Cardiac muscle cell (in vitro differentiated cells and primary cell): Measurements from ENCODE around the gene KCNQ2. TPM values are rescaled to one million over a fixed set of nuclear protein-coding genes. Genes with fewer than 3 reads are reported as not detected.

Experiments used
- DNase-seq, 2 donors: peaks; one replicate each; pipeline versions ENCODE4 v3.0.0 to v3.0.0-alpha.2; 2010 to 2017; ENCODE audit warnings: low read depth in 1 of 2, low spot score in 1 of 2
- H3K27ac ChIP-seq: fragments of 200-600 bp; sonication (generic); 2 replicates; pipeline ENCODE4 v1.5.1; 2016
- H3K27me3 ChIP-seq: fragments of 200-600 bp; sonication (generic); 2 replicates; pipeline ENCODE4 v1.6.0; 2016; ENCODE audit warnings: control low read depth
- H3K36me3 ChIP-seq: fragments of 200-600 bp; sonication (generic); 2 replicates; pipeline ENCODE4 v1.5.1; 2016; ENCODE audit warnings: control low read depth
- H3K4me1 ChIP-seq: fragments of 200-600 bp; sonication (generic); 2 replicates; pipeline ENCODE4 v1.8.1; 2017; ENCODE audit warnings: low read depth, mild to moderate bottlenecking, mixed run types
- H3K4me3 ChIP-seq: fragments of 200-600 bp; sonication (generic); 2 replicates; pipeline ENCODE4 v1.5.1; 2016; ENCODE audit warnings: mild to moderate bottlenecking
- H3K9me3 ChIP-seq: fragments of 200-600 bp; sonication (generic); 2 replicates; pipeline ENCODE4 v1.5.1; 2017; ENCODE audit warnings: low read depth, mild to moderate bottlenecking, control low read depth
- polyA plus RNA-seq: library from polyadenylated mRNA; unstranded; fragments of >200 nt; fragmentation: Nextera tagmentation; extraction: Ambion mirVana; gene quantifications from 2 replicates; pipeline ENCODE4 v1.2.1, GENCODE V29; 2016
- total RNA-seq: library from RNA; depleted of rRNA; stranded (reverse); fragments of >200 nt; gene quantifications from 2 replicates; pipeline ENCODE4 v1.2.3, GENCODE V29; 2016
- TF ChIP-seq, protein P1 (sequence below): IDR thresholded peaks from 2 replicates; pipeline ENCODE4 v1.5.1; 2012; ENCODE audit warnings: low read depth, mild to moderate bottlenecking, low read length

Gene KCNQ2
- total and polyA plus RNA-seq, 2 experiments from 2014 or later: 13.7 to 18.6 TPM

GRCh38 chr20:63421094-63421692 is 51.3 kb downstream of the KCNQ2 start:
- TF ChIP-seq, protein P1, sequence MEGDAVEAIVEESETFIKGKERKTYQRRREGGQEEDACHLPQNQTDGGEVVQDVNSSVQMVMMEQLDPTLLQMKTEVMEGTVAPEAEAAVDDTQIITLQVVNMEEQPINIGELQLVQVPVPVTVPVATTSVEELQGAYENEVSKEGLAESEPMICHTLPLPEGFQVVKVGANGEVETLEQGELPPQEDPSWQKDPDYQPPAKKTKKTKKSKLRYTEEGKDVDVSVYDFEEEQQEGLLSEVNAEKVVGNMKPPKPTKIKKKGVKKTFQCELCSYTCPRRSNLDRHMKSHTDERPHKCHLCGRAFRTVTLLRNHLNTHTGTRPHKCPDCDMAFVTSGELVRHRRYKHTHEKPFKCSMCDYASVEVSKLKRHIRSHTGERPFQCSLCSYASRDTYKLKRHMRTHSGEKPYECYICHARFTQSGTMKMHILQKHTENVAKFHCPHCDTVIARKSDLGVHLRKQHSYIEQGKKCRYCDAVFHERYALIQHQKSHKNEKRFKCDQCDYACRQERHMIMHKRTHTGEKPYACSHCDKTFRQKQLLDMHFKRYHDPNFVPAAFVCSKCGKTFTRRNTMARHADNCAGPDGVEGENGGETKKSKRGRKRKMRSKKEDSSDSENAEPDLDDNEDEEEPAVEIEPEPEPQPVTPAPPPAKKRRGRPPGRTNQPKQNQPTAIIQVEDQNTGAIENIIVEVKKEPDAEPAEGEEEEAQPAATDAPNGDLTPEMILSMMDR: no peak

GRCh38 chr20:63420359-63421093 is 51.9 kb downstream of the KCNQ2 start:
- no peak overlapping the region for H3K4me3 ChIP-seq
- H3K4me1 ChIP-seq: no peaks in the 10 kb centered on the region
- no peak overlapping the region for H3K27ac ChIP-seq
- no peaks in the 10 kb centered on the region for H3K36me3 ChIP-seq
- no peak for DNase-seq
- no peaks in the 10 kb centered on the region for H3K27me3 ChIP-seq
- TF ChIP-seq, protein P1: no peak
- H3K9me3 ChIP-seq: no peaks in the 10 kb centered on the region

More at GRCh38 chr20:63421094-63421692, 51.3 kb downstream of the KCNQ2 start:
- no peak overlapping the region for H3K4me3 ChIP-seq
- H3K27ac ChIP-seq: no peak overlapping the region
- no peaks in the 10 kb centered on the region for H3K27me3 ChIP-seq
- no peaks in the 10 kb centered on the region for H3K36me3 ChIP-seq
- H3K9me3 ChIP-seq: no peaks in the 10 kb centered on the region
- H3K4me1 ChIP-seq: no peaks in the 10 kb centered on the region
- no peak for DNase-seq

- no peaks in the 10 kb centered on the region for H3K9me3 ChIP-seq
- no peak overlapping the region for H3K4me3 ChIP-seq
- no peaks in the 10 kb centered on the region for H3K27me3 ChIP-seq
- DNase-seq: no peak
- no peak overlapping the region for H3K27ac ChIP-seq
- no peaks in the 10 kb centered on the region for H3K4me1 ChIP-seq
- no peaks in the 10 kb centered on the region for H3K36me3 ChIP-seq
- TF ChIP-seq, protein P1: no peak
Observed at GRCh38 chr20:63419299-63419698, 53.2 kb downstream of the KCNQ2 start.

GRCh38 chr20:63418617-63419016 is 53.8 kb downstream of the KCNQ2 start:
- DNase-seq: no peak
- no peak overlapping the region for H3K4me3 ChIP-seq
- no peaks in the 10 kb centered on the region for H3K4me1 ChIP-seq
- no peaks in the 10 kb centered on the region for H3K9me3 ChIP-seq
- H3K36me3 ChIP-seq: no peaks in the 10 kb centered on the region
- TF ChIP-seq, protein P1: no peak
- no peak overlapping the region for H3K27ac ChIP-seq
- H3K27me3 ChIP-seq: no peaks in the 10 kb centered on the region

GRCh38 chr20:63417738-63418120 is 54.7 kb downstream of the KCNQ2 start:
- no peak for DNase-seq
- Histone ChIP-seq H3K27me3 (no peaks in the 10 kb centered on the region), H3K27ac (no peak overlapping the region), H3K4me3 (no peak overlapping the region), H3K9me3 (no peaks in the 10 kb centered on the region), H3K36me3 (no peaks in the 10 kb centered on the region), H3K4me1 (no peaks in the 10 kb centered on the region)
- TF ChIP-seq, protein P1: no peak
